Measurements from ENCODE around the gene CUL1.

Gene CUL1

GRCh38 chr7:148698397-148699023 is at the start of gene CUL1:
Gene CUL1 (plus strand): TSS chr7:148698903. CDS start chr7:148730123, 31,220 bp downstream.
- peak within 1 kb of the TSS; percentile 79 for H3K4me3 ChIP-seq (ENCODE audit: low read length)
- peak; percentile 86 for DNase-seq (ENCODE audit: low read depth)
- TF ChIP-seq, protein P1, sequence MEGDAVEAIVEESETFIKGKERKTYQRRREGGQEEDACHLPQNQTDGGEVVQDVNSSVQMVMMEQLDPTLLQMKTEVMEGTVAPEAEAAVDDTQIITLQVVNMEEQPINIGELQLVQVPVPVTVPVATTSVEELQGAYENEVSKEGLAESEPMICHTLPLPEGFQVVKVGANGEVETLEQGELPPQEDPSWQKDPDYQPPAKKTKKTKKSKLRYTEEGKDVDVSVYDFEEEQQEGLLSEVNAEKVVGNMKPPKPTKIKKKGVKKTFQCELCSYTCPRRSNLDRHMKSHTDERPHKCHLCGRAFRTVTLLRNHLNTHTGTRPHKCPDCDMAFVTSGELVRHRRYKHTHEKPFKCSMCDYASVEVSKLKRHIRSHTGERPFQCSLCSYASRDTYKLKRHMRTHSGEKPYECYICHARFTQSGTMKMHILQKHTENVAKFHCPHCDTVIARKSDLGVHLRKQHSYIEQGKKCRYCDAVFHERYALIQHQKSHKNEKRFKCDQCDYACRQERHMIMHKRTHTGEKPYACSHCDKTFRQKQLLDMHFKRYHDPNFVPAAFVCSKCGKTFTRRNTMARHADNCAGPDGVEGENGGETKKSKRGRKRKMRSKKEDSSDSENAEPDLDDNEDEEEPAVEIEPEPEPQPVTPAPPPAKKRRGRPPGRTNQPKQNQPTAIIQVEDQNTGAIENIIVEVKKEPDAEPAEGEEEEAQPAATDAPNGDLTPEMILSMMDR (IDR thresholded peaks at IDR 0.05; ENCODE audit: insufficient read depth, low read depth, low read length, missing control alignments), result no peak

DNA sequence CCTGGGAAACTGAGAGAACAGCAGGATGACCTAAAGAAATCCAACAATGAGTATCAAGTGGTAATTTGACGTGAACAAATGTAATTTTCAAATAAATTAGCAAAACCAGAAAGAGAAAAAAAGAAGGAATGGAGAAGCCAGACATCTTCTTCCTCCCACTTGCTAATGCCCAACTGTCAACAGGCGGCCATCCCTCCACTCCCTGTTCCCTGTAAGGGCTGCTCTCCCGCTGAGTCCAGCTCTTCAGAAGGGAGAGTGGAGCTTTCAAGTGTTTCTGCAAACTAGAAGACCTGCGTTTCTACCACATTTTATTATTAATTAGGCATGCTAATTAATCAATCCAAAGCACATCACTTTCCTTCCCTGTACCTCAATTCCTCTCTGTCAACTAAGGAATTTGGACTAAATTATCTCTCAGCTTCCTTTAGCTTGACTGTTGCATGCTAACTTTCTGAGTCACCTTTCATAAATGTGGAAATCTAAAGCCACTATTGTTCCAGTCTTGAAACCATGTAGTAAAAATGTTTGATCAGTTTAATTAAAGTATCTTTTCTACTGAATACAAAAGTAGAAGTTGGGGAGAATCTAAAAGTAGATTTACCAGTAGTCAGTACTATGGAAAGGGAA is 48.4 kb upstream of the CUL1 start:
- H3K4me3 ChIP-seq (ENCODE audit: low read length), result no peak overlapping the region

DNA sequence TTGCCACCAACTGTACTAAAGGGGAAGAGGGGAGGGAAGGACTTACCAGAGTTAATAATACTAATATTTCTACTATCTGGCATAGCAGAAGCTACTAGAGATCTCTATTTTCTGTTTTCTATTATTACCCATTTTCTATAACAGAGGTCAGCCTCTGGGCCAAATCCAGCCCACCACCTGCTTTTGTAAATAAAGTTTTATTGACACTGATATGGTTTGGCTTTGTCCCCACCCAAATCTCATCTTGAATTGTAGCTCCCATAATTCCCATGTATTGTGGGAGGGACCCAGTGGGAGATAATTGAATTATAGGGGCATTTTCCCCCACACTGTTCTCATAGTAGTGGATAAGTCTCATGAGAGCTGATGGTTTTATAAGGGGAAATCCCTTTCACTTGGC is 45.9 kb upstream of the CUL1 start:
- TF ChIP-seq, protein P1 (IDR thresholded peaks at IDR 0.05; ENCODE audit: insufficient read depth, low read depth, low read length, missing control alignments), result no peak
- DNase-seq (ENCODE audit: low read depth), result no peak
- H3K4me3 ChIP-seq (ENCODE audit: low read length), result no peak overlapping the region

More for the DNA sequence above, 48.4 kb upstream of the CUL1 start:
- DNase-seq (ENCODE audit: low read depth), result peak; percentile 27
- TF ChIP-seq, protein P1 (IDR thresholded peaks at IDR 0.05; ENCODE audit: insufficient read depth, low read depth, low read length, missing control alignments), result no peak

DNA sequence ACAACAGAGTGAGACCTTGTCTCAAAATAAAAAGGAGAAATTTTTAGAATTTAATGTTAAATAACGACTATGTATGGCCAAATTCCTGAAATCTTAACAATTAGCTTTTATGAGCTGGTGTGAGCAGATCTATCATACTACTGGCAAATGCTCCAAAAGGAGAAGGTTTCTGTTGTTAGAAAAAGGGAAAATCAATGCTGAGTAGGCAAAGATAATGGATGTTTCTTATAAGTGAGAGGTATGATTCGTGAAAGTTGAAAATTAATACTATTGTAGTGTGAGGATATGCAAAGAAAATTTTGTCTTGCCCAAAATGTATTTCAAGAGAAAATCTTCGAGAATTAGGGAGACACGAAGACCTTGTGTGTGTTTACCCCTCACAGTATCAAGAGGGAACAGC is 40.8 kb upstream of the CUL1 start:
- no peak overlapping the region for H3K4me3 ChIP-seq (ENCODE audit: low read length)
- TF ChIP-seq, protein P1 (IDR thresholded peaks at IDR 0.05; ENCODE audit: insufficient read depth, low read depth, low read length, missing control alignments), result no peak
- DNase-seq (ENCODE audit: low read depth), result no peak

GRCh38 chr7:148661471-148661870 is 37.2 kb upstream of the CUL1 start:
- TF ChIP-seq, protein P1 (IDR thresholded peaks at IDR 0.05; ENCODE audit: insufficient read depth, low read depth, low read length, missing control alignments), result no peak
- H3K4me3 ChIP-seq (ENCODE audit: low read length), result no peak overlapping the region
- no peak for DNase-seq (ENCODE audit: low read depth)

GRCh38 chr7:148662646-148663045 is 36.1 kb upstream of the CUL1 start:
- no peak for DNase-seq (ENCODE audit: low read depth)
- TF ChIP-seq, protein P1 (IDR thresholded peaks at IDR 0.05; ENCODE audit: insufficient read depth, low read depth, low read length, missing control alignments), result no peak
- H3K4me3 ChIP-seq (ENCODE audit: low read length), result no peak overlapping the region

DNA sequence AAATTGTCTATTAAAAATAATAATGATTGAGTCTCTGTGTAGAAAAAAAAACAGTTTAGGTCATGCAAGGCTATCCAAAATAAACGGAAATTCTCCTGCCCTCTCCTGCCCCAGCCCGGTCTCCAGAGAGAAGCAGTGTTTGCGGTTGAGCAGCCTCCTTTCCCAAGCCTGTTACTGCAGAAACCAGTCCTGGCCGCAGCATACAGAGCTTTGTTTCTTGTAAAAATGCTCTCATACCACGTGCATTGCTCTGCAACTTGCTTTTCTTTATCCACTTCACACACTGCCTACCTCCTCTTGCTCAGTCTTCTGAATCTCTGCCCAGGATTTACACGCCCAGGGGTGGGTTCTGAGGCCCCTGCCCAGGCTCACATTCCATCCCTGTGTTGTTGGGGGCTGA is 34.4 kb upstream of the CUL1 start:
- DNase-seq (ENCODE audit: low read depth), result no peak
- TF ChIP-seq, protein P1 (IDR thresholded peaks at IDR 0.05; ENCODE audit: insufficient read depth, low read depth, low read length, missing control alignments), result no peak
- H3K4me3 ChIP-seq (ENCODE audit: low read length), result no peak overlapping the region
